HepG2 (cell line): ENCODE data around the gene NEK11. TPM values are rescaled to one million over a fixed set of nuclear protein-coding genes. Genes with fewer than 3 reads are reported as not detected.

Experiments used
- HMG20B ChIP-seq: conservative IDR thresholded peaks from 2 replicates; pipeline ENCODE4 v1.6.1; 2016; ENCODE audit warnings: missing genetic modification reagents, missing compliant biosample characterization
- HNRNPK ChIP-seq: fragments of 200-400 bp; formaldehyde crosslinking; IDR thresholded peaks from 2 replicates; pipeline ENCODE4 v1.6.1; 2018; ENCODE audit warnings: low read length, low read depth, moderate library complexity, mild to moderate bottlenecking; ENCODE audit not compliant: poor library complexity, severe bottlenecking
- KAT2B ChIP-seq: fragments of 150-350 bp; IDR thresholded peaks from 2 replicates; pipeline ENCODE4 v1.6.1; 2014; ENCODE audit warnings: low read depth, low read length, borderline replicate concordance
- MZF1 ChIP-seq: sonication (generic); formaldehyde crosslinking; IDR thresholded peaks from 2 replicates; pipeline ENCODE4 v1.8.1; 2023; ENCODE audit warnings: mild to moderate bottlenecking, missing genetic modification reagents, borderline replicate concordance
- PCBP1 ChIP-seq: fragments of 200-400 bp; formaldehyde crosslinking; IDR thresholded peaks from 2 replicates; pipeline ENCODE4 v1.6.1; 2017; ENCODE audit warnings: mild to moderate bottlenecking, low read depth, low read length, borderline replicate concordance
- PHB2 ChIP-seq: fragments of 450-650 bp; IDR thresholded peaks from 2 replicates; pipeline ENCODE4 v1.6.1; 2018; ENCODE audit not compliant: partially characterized antibody
- PHF5A ChIP-seq: IDR thresholded peaks from one replicate; pipeline ENCODE4 v1.6.1; 2018; ENCODE audit warnings: low read depth, missing genetic modification reagents; ENCODE audit not compliant: unreplicated experiment
- SIN3A ChIP-seq: IDR thresholded peaks from 2 replicates; pipeline ENCODE4 v1.6.1; 2011; ENCODE audit warnings: low read depth, mild to moderate bottlenecking, control low read depth, low read length, borderline replicate concordance
- TGIF2 ChIP-seq: IDR thresholded peaks from 2 replicates; pipeline ENCODE4 v1.6.1; 2016; ENCODE audit warnings: control low read depth, missing compliant biosample characterization
- TOPORS ChIP-seq: sonication (generic); formaldehyde crosslinking; IDR thresholded peaks from 2 replicates; pipeline ENCODE4 v1.8.0; 2023; ENCODE audit warnings: mild to moderate bottlenecking, missing genetic modification reagents
- ZFP36L2 ChIP-seq: sonication (generic); formaldehyde crosslinking; IDR thresholded peaks from 2 replicates; pipeline ENCODE4 v1.4.0; 2020; ENCODE audit warnings: missing genetic modification reagents
- ZMYM3 ChIP-seq: sonication (generic); formaldehyde crosslinking; IDR thresholded peaks from 2 replicates; pipeline ENCODE4 v1.5.1; 2020; ENCODE audit warnings: mild to moderate bottlenecking, missing genetic modification reagents
- ZNF263 ChIP-seq: sonication (generic); formaldehyde crosslinking; IDR thresholded peaks from 2 replicates; pipeline ENCODE4 v1.4.0; 2020; ENCODE audit warnings: missing genetic modification reagents
- ZNF354B ChIP-seq: sonication (generic); formaldehyde crosslinking; IDR thresholded peaks from 2 replicates; pipeline ENCODE4 v1.8.0; 2022; ENCODE audit warnings: mild to moderate bottlenecking, missing genetic modification reagents
- ZNF549 ChIP-seq: sonication (generic); formaldehyde crosslinking; IDR thresholded peaks from 2 replicates; pipeline ENCODE4 v1.5.0; 2020; ENCODE audit warnings: missing genetic modification reagents
- ZNF552 ChIP-seq: sonication (generic); formaldehyde crosslinking; IDR thresholded peaks from 2 replicates; pipeline ENCODE4 v1.9.0; 2022; ENCODE audit warnings: missing genetic modification reagents, mild to moderate bottlenecking, borderline replicate concordance
- ZNF781 ChIP-seq: sonication (generic); formaldehyde crosslinking; IDR thresholded peaks from 2 replicates; pipeline ENCODE4 v1.5.1; 2020; ENCODE audit warnings: borderline replicate concordance, mild to moderate bottlenecking, missing genetic modification reagents; ENCODE audit errors: not compliant biosample characterization
- polyA plus RNA-seq, 8 experiments: library from polyadenylated mRNA; depleted of rRNA in 3 of 8; stranded (reverse) in 7 of 8; unstranded in 1 of 8; fragments of >200 nt; fragmentation: Illumina TruSeq in 4 of 8; extraction: Trizol in 4 of 8; gene quantifications; 2 replicates each; pipeline versions ENCODE4 v1.2.1 to v1.2.3, GENCODE V29; 2011 to 2016; ENCODE audit warnings: low read depth in 4 of 8, missing spikeins in 1 of 8, mixed read lengths in 1 of 8; ENCODE audit not compliant: insufficient read depth in 1 of 8
- total RNA-seq, 5 experiments: library from RNA; depleted of rRNA; stranded (reverse); fragments of >200 nt; fragmentation: Illumina TruSeq; extraction: Trizol; gene quantifications; 2 replicates each; pipeline ENCODE4 v1.2.3, GENCODE V29; 2016; ENCODE audit warnings: low read depth in 1 of 5
- TF ChIP-seq, protein P1 (sequence below): IDR thresholded peaks from 2 replicates; pipeline ENCODE4 v1.6.1; 2016; ENCODE audit warnings: low read depth, control low read depth
- TF ChIP-seq, protein P2 (sequence below): sonication (generic); formaldehyde crosslinking; IDR thresholded peaks from 2 replicates; pipeline ENCODE4 v1.4.0; 2020; ENCODE audit warnings: mild to moderate bottlenecking, missing genetic modification reagents, borderline replicate concordance
- TF ChIP-seq, protein P3 (sequence below): IDR thresholded peaks from 2 replicates; pipeline ENCODE4 v1.6.1; 2016; ENCODE audit warnings: missing compliant biosample characterization, missing genetic modification reagents, borderline replicate concordance
- TF ChIP-seq, protein P4 (sequence below): sonication (generic); formaldehyde crosslinking; IDR thresholded peaks from 2 replicates; pipeline ENCODE4 v1.5.1; 2020; ENCODE audit warnings: mild to moderate bottlenecking, missing genetic modification reagents, borderline replicate concordance

NEK11 gene
- total and polyA plus RNA-seq, 2 of the 13 experiments (the other 11 are each of a cell fraction or from before 2014, with no cell fraction given): 0.95 to 2.2 TPM

DNA sequence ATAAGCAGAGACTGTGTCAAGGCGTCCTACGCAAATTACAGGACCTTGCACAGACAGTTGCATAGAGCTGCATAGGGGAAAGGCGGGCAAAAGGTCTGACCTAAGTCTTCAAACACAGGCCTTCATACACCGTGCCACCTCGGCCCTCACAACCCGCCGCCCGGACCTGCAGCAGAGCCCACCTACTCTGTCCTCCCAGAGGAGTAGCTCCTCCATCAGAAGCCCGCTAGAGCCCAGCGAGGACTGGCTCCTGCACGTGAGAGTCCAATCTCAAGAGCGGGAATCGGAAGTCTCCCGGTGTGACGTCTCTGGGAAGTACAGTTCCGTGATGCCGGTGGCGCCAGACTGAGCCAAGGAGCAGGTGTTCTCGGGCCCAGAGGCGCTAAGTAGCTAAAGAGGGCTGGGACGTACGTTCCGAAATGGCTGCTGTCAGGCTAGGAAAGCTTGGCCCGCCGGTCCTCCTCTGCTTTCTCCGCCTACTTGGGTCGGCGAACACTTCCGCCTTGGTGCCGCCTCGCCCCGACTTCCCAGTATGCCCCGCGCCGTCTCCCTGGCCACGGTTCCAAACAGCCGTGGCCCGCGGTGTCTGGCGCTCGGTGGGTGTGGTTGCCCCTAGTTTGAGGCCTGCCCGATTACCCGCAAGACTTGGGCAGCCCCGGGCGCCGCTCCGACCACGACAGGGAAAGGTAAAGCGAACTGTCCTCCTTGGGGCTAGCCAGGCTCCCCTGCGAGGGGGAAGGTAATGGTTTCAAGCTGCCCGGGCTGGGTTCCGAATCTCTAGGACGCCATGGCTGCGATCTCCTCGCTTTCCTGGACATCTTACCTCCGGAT lies at the start of gene NEK11, which contains the start of gene ASTE1 (continued):
- TF ChIP-seq, protein P1, sequence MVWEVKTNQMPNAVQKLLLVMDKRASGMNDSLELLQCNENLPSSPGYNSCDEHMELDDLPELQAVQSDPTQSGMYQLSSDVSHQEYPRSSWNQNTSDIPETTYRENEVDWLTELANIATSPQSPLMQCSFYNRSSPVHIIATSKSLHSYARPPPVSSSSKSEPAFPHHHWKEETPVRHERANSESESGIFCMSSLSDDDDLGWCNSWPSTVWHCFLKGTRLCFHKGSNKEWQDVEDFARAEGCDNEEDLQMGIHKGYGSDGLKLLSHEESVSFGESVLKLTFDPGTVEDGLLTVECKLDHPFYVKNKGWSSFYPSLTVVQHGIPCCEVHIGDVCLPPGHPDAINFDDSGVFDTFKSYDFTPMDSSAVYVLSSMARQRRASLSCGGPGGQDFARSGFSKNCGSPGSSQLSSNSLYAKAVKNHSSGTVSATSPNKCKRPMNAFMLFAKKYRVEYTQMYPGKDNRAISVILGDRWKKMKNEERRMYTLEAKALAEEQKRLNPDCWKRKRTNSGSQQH (CRISPR knock-in tag): peak; percentile 63
- TF ChIP-seq ZNF354B (CRISPR knock-in tag): peak; percentile 55; the same call in 1 of the 2 replicates
- TF ChIP-seq ZNF552 (CRISPR knock-in tag): peak; percentile 67; the same call in 1 of the 2 replicates
- TF ChIP-seq TGIF2: no peak
- no peak for TF ChIP-seq ZMYM3 (CRISPR knock-in tag)
- no peak for TF ChIP-seq PHB2
- TF ChIP-seq PHF5A: no peak
- TF ChIP-seq ZNF549: no peak
- TF ChIP-seq, protein P2, sequence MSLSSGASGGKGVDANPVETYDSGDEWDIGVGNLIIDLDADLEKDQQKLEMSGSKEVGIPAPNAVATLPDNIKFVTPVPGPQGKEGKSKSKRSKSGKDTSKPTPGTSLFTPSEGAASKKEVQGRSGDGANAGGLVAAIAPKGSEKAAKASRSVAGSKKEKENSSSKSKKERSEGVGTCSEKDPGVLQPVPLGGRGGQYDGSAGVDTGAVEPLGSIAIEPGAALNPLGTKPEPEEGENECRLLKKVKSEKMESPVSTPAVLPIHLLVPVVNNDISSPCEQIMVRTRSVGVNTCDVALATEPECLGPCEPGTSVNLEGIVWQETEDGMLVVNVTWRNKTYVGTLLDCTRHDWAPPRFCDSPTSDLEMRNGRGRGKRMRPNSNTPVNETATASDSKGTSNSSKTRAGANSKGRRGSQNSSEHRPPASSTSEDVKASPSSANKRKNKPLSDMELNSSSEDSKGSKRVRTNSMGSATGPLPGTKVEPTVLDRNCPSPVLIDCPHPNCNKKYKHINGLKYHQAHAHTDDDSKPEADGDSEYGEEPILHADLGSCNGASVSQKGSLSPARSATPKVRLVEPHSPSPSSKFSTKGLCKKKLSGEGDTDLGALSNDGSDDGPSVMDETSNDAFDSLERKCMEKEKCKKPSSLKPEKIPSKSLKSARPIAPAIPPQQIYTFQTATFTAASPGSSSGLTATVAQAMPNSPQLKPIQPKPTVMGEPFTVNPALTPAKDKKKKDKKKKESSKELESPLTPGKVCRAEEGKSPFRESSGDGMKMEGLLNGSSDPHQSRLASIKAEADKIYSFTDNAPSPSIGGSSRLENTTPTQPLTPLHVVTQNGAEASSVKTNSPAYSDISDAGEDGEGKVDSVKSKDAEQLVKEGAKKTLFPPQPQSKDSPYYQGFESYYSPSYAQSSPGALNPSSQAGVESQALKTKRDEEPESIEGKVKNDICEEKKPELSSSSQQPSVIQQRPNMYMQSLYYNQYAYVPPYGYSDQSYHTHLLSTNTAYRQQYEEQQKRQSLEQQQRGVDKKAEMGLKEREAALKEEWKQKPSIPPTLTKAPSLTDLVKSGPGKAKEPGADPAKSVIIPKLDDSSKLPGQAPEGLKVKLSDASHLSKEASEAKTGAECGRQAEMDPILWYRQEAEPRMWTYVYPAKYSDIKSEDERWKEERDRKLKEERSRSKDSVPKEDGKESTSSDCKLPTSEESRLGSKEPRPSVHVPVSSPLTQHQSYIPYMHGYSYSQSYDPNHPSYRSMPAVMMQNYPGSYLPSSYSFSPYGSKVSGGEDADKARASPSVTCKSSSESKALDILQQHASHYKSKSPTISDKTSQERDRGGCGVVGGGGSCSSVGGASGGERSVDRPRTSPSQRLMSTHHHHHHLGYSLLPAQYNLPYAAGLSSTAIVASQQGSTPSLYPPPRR (CRISPR knock-in tag): peak; percentile 42; the same call in 1 of the 2 replicates
- TF ChIP-seq KAT2B: no peak
- no peak for TF ChIP-seq HMG20B (CRISPR knock-in tag)
- no peak for TF ChIP-seq TOPORS
- no peak for TF ChIP-seq MZF1 (CRISPR knock-in tag)
- TF ChIP-seq HNRNPK: no peak
- TF ChIP-seq, protein P3, sequence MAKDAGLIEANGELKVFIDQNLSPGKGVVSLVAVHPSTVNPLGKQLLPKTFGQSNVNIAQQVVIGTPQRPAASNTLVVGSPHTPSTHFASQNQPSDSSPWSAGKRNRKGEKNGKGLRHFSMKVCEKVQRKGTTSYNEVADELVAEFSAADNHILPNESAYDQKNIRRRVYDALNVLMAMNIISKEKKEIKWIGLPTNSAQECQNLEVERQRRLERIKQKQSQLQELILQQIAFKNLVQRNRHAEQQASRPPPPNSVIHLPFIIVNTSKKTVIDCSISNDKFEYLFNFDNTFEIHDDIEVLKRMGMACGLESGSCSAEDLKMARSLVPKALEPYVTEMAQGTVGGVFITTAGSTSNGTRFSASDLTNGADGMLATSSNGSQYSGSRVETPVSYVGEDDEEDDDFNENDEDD (CRISPR knock-in tag): peak; percentile 89; the same call in 1 of the 2 replicates
- TF ChIP-seq, protein P4, sequence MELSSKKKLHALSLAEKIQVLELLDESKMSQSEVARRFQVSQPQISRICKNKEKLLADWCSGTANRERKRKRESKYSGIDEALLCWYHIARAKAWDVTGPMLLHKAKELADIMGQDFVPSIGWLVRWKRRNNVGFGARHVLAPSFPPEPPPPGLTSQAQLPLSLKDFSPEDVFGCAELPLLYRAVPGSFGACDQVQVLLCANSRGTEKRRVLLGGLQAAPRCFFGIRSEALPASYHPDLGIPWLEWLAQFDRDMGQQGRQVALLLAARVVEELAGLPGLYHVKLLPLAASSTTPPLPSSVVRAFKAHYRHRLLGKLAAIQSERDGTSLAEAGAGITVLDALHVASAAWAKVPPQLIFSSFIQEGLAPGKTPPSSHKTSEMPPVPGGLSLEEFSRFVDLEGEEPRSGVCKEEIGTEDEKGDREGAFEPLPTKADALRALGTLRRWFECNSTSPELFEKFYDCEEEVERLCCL (CRISPR knock-in tag): no peak
- TF ChIP-seq ZNF781: no peak
- TF ChIP-seq ZNF263 (CRISPR knock-in tag): peak; percentile 92
- no peak for TF ChIP-seq ZFP36L2
- TF ChIP-seq PCBP1: no peak
- TF ChIP-seq SIN3A: peak; percentile 93; the same call in 1 of the 2 replicates
